Neural progenitor cell (in vitro differentiated cells): ENCODE measurements around the gene KLHL8. TPM values are rescaled to one million over a fixed set of nuclear protein-coding genes. Genes with fewer than 3 reads are reported as not detected.

Experiments
- DNase-seq: peaks from one replicate; pipeline ENCODE4 v3.0.0-alpha.2; 2016; ENCODE audit warnings: low spot score
- H2AFZ ChIP-seq: fragments of 200-600 bp; sonication (generic); replicated peaks from 2 replicates; pipeline ENCODE4 v1.6.1; 2016; ENCODE audit warnings: antibody characterized with exemption
- H3F3A ChIP-seq: fragments of 200-600 bp; sonication (generic); 2 replicates; pipeline ENCODE4 v1.6.1; 2016; ENCODE audit warnings: antibody characterized with exemption, low read depth
- H3K27ac ChIP-seq: fragments of 200-600 bp; sonication (generic); 2 replicates; pipeline ENCODE4 v1.5.1; 2016; ENCODE audit warnings: mild to moderate bottlenecking
- H3K27me3 ChIP-seq: fragments of 200-600 bp; sonication (generic); 2 replicates; pipeline ENCODE4 v1.6.1; 2016; ENCODE audit warnings: mild to moderate bottlenecking, moderate library complexity
- H3K36me3 ChIP-seq: fragments of 200-600 bp; sonication (generic); 2 replicates; pipeline ENCODE4 v1.5.1; 2016
- H3K4me1 ChIP-seq: fragments of 200-600 bp; sonication (generic); 2 replicates; pipeline ENCODE4 v1.6.1; 2016; ENCODE audit warnings: mixed run types
- H3K4me2 ChIP-seq: fragments of 200-600 bp; sonication (generic); 2 replicates; pipeline ENCODE4 v1.6.1; 2016
- H3K4me3 ChIP-seq: fragments of 200-600 bp; sonication (generic); 2 replicates; pipeline ENCODE4 v1.5.1; 2016
- H3K79me2 ChIP-seq: fragments of 200-600 bp; sonication (generic); 2 replicates; pipeline ENCODE4 v1.6.1; 2016; ENCODE audit warnings: low read depth
- H3K9ac ChIP-seq: fragments of 200-600 bp; sonication (generic); 2 replicates; pipeline ENCODE4 v1.6.1; 2016
- H3K9me3 ChIP-seq: fragments of 200-600 bp; sonication (generic); 2 replicates; pipeline ENCODE4 v1.5.1; 2016; ENCODE audit warnings: low read depth
- H4K20me1 ChIP-seq: fragments of 200-600 bp; sonication (generic); 2 replicates; pipeline ENCODE4 v1.6.1; 2016; ENCODE audit warnings: low read depth
- H3K27ac Mint-ChIP-seq: 3 replicates; pipeline ENCODE4 v1.8.0; 2021; ENCODE audit warnings: mixed read lengths
- H3K27me3 Mint-ChIP-seq: 2 replicates; pipeline ENCODE4 v1.8.0; 2022; ENCODE audit warnings: low read depth, mild to moderate bottlenecking, inconsistent platforms, moderate library complexity, mixed read lengths; ENCODE audit not compliant: insufficient read depth
- H3K36me3 Mint-ChIP-seq: 3 replicates; pipeline ENCODE4 v1.8.0; 2021; ENCODE audit warnings: mixed read lengths
- H3K4me1 Mint-ChIP-seq: 3 replicates; pipeline ENCODE4 v1.8.0; 2021; ENCODE audit warnings: mixed read lengths
- H3K4me3 Mint-ChIP-seq: 3 replicates; pipeline ENCODE4 v1.8.0; 2021; ENCODE audit warnings: mild to moderate bottlenecking, moderate library complexity, mixed read lengths
- H3K9me3 Mint-ChIP-seq: 3 replicates; pipeline ENCODE4 v1.8.0; 2020; ENCODE audit warnings: mixed read lengths
- EZH2 ChIP-seq: fragments of 200-600 bp; sonication (generic); IDR thresholded peaks from 2 replicates; pipeline ENCODE4 v1.6.1; 2017; ENCODE audit warnings: antibody characterized with exemption, mild to moderate bottlenecking, moderate library complexity
- EZH2phosphoT487 ChIP-seq: fragments of 200-600 bp; sonication (generic); IDR thresholded peaks from 2 replicates; pipeline ENCODE4 v1.6.1; 2017; ENCODE audit warnings: antibody characterized with exemption
- total RNA-seq: library from RNA; depleted of rRNA; stranded (reverse); fragments of >200 nt; gene quantifications from 2 replicates; pipeline ENCODE4 v1.2.3, GENCODE V29; 2015; ENCODE audit warnings: low replicate concordance
- TF ChIP-seq, protein P1 (sequence below): fragments of 200-600 bp; sonication (generic); IDR thresholded peaks from 2 replicates; pipeline ENCODE4 v1.5.1; 2017; ENCODE audit warnings: antibody characterized with exemption, mild to moderate bottlenecking

The KLHL8 gene
- total RNA-seq, 1 donor from 2014 or later = 20.3 TPM

DNA sequence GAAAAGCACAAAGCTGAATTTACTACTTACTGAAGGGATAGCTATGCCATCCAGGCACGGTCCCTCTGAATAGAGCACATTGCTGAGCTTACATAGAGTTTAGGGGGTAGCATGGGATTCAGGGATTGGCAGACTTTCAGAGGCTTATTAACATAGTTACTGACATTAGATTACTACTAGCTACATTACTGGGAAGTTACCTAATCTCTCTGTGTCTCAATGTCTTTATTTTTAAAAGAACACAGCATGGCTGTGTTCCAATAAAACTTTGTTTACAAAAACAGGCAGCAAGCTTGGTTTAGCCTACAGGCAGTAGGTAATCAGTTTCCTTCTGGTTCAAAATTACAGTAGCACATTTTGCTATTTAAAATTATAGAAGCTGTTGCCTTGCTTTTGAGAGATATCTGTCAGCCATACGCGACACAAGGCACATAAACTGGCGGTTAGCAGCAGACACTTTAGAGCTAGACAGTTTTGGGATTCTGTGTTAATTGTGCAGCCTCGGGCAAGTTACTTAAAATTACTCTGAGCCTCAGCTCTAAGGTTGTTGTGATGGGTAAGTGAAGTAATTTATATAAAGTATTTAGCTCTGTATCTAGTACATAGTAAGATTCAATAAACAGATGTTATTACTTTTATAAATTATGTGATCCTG is 6.9 kb downstream of the KLHL8 start:
- H3K4me2 ChIP-seq = no peak overlapping the region

DNA sequence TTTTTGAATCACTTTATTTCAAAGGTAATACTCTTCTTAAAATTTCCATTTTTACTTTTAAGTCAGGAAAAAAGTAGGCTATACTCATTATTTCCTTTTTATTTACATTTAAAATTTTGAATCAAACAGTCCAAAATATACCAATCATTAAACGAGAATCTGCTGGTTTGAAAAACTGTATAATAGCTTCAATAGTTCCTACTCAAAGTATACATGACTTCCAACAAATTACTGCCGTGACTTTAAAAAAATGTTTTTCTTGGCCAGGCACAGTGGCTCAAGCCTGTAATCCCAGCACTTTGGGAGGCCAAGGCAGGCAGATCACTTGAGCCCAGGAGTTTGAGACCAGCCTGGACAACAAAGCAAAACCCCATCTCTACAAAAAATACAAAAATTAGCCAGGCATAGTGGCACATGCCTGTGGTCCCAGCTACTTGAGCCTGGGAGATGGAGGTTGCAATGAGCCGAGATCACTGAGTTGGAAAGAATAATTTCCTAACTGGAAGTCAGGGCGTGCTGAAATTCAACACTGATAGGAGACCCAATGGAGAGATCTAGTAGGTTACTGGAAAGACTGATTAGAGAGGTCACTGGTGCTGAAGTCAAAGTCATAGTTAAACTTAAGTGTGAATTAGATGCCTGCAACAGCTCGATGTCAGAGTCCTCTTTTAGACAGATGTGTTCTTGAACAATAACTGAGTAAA is 9.0 kb downstream of the KLHL8 start:
- Histone ChIP-seq H3K9me3 (no peaks in the 10 kb centered on the region), H3K27ac (no peak overlapping the region), H3K36me3 (no peaks in the 10 kb centered on the region), H4K20me1 (peaks cover 13% of the 10 kb centered on the region), H3K27me3 (no peaks in the 10 kb centered on the region), H3K4me2 (no peak overlapping the region), H3F3A (no peaks in the 10 kb centered on the region), H2AFZ (no peak overlapping the region), H3K4me1 (no peaks in the 10 kb centered on the region), H3K79me2 (peaks cover 88% of the 10 kb centered on the region), H3K9ac (no peak overlapping the region), H3K4me3 (no peak overlapping the region)
- TF ChIP-seq, protein P1, sequence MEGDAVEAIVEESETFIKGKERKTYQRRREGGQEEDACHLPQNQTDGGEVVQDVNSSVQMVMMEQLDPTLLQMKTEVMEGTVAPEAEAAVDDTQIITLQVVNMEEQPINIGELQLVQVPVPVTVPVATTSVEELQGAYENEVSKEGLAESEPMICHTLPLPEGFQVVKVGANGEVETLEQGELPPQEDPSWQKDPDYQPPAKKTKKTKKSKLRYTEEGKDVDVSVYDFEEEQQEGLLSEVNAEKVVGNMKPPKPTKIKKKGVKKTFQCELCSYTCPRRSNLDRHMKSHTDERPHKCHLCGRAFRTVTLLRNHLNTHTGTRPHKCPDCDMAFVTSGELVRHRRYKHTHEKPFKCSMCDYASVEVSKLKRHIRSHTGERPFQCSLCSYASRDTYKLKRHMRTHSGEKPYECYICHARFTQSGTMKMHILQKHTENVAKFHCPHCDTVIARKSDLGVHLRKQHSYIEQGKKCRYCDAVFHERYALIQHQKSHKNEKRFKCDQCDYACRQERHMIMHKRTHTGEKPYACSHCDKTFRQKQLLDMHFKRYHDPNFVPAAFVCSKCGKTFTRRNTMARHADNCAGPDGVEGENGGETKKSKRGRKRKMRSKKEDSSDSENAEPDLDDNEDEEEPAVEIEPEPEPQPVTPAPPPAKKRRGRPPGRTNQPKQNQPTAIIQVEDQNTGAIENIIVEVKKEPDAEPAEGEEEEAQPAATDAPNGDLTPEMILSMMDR = no peak
- no peak for TF ChIP-seq EZH2
- no peak for TF ChIP-seq EZH2phosphoT487
- Mint-ChIP-seq H3K27me3 (no peaks in the 10 kb centered on the region), H3K4me3 (no peak overlapping the region), H3K36me3 (peaks cover 20% of the 10 kb centered on the region), H3K27ac (no peak overlapping the region), H3K4me1 (no peaks in the 10 kb centered on the region), H3K9me3 (peaks cover 3% of the 10 kb centered on the region)
- no peak for DNase-seq

More for the DNA sequence above, 6.9 kb downstream of the KLHL8 start:
- H3K4me3 ChIP-seq = no peak overlapping the region
- no peaks in the 10 kb centered on the region for H3K36me3 ChIP-seq
- H3K27me3 ChIP-seq = no peaks in the 10 kb centered on the region
- peaks cover 4% of the 10 kb centered on the region for H3K36me3 Mint-ChIP-seq
- TF ChIP-seq, protein P1 = no peak
- no peak for DNase-seq
- no peak overlapping the region for H3K9ac ChIP-seq
- no peaks in the 10 kb centered on the region for H3K9me3 Mint-ChIP-seq
- H3K27me3 Mint-ChIP-seq = no peaks in the 10 kb centered on the region
- H3K4me1 ChIP-seq = peaks cover 1% of the 10 kb centered on the region
- no peaks in the 10 kb centered on the region for H3K9me3 ChIP-seq
- H3K79me2 ChIP-seq = peaks cover 90% of the 10 kb centered on the region
- H3K27ac ChIP-seq = no peak overlapping the region
- no peak overlapping the region for H2AFZ ChIP-seq
- H3K4me1 Mint-ChIP-seq = no peaks in the 10 kb centered on the region
- no peaks in the 10 kb centered on the region for H3F3A ChIP-seq
- no peak overlapping the region for H3K4me3 Mint-ChIP-seq
- peaks cover 19% of the 10 kb centered on the region for H4K20me1 ChIP-seq
- no peak overlapping the region for H3K27ac Mint-ChIP-seq

DNA sequence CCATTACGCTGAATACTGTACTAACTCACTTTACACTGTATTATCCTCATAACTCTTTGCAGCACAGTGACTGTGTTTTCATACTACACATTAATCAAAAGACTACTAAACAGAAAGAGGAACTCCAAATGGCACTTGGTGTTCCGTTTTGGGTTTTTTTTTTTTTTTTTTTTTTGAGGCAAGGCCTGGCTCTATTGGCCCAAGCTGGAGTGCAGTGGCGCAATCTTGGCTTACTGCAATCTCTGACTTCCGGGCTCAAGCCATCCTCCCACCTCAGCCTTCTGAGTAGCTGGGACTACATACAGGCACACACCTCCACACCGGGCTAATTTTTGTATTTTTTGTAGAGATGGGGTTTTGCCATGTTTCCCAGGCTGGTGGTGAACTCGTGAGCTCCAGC is 10.7 kb downstream of the KLHL8 start:
- no peak overlapping the region for H2AFZ ChIP-seq
- H3K4me1 Mint-ChIP-seq = no peaks in the 10 kb centered on the region

More for the DNA sequence above, 10.7 kb downstream of the KLHL8 start:
- Histone ChIP-seq H3K36me3 (no peaks in the 10 kb centered on the region), H3K4me3 (no peak overlapping the region), H3K79me2 (peaks cover 88% of the 10 kb centered on the region), H3F3A (no peaks in the 10 kb centered on the region), H4K20me1 (peaks cover 7% of the 10 kb centered on the region), H3K4me1 (no peaks in the 10 kb centered on the region), H3K4me2 (no peak overlapping the region), H3K27me3 (no peaks in the 10 kb centered on the region), H3K9ac (no peak overlapping the region), H3K9me3 (no peaks in the 10 kb centered on the region), H3K27ac (no peak overlapping the region)
- Mint-ChIP-seq H3K9me3 (peaks cover 13% of the 10 kb centered on the region), H3K36me3 (peaks cover 23% of the 10 kb centered on the region), H3K4me3 (no peak overlapping the region), H3K27ac (no peak overlapping the region), H3K27me3 (no peaks in the 10 kb centered on the region)
- no peak for TF ChIP-seq EZH2phosphoT487
- TF ChIP-seq EZH2 = no peak
- TF ChIP-seq, protein P1 = no peak
- no peak for DNase-seq
